Ammon's horn (tissue), 1 donor: ENCODE results near the gene OR13C5.

Experiments used
- DNase-seq: peaks from one replicate; pipeline ENCODE4 v3.0.0-alpha.2; 2016; ENCODE audit warnings: low spot score

The OR13C5 gene

DNA sequence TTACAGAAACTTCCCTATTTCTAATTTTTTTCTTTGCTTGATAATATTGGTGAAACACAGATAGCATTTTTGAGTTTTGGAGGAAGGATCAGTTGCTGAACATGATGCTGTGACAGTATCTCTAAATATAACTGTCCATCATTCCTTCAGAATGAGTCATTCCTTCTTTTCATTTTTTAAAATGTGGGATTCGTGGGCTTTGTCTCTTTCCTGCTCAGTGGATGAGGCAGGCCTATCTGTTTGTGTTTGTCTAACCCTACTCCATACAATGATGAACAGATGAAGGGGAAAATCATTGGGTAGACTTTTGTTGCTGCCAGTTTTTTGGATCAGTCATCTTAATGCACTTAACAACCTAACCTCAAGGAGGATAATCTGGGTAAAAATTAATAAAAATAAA is 46.0 kb downstream of the OR13C5 start:
- DNase-seq, result no peak
